HCT116 (cell line): Measurements from ENCODE around the gene TYW5. TPM values are rescaled to one million over a fixed set of nuclear protein-coding genes. Genes with fewer than 3 reads are reported as not detected.

Experiments used
- ATAC-seq: fragments of 200-7000 bp; cut with Tn5 transposase; 2 replicates; pipeline ENCODE4 v1.9.1; 2020; ENCODE audit warnings: mild to moderate bottlenecking, moderate library complexity
- BruUV-seq: library from RNA; stranded (reverse); fragments of 400-500 nt; replicated peaks from 2 replicates; lab custom pipeline; 2021; lab: Mats Ljungman, UMichigan
- CTCF ChIA-PET: fragments of 300-600 bp; sonication (Branson Sonifier 250); formaldehyde crosslinking; loops from one replicate; lab custom pipeline; 2021; ENCODE audit warnings: antibody characterized with exemption; lab: Charles Lee
- POLR2A ChIA-PET: fragments of 300-600, 350-600 bp; sonication (Branson Sonifier 250); formaldehyde crosslinking; loops from one replicate; lab custom pipeline; 2021; ENCODE audit warnings: antibody characterized with exemption; lab: Charles Lee
- RAD21 ChIA-PET, 2 experiments: fragments of 300-600 bp; sonication (Branson Sonifier 250); formaldehyde crosslinking; loops; one replicate each; lab custom pipeline; 2023; ENCODE audit warnings: low total read pairs in 2 of 2; ENCODE audit not compliant: uncharacterized antibody in 2 of 2, unreplicated experiment in 2 of 2, low non-redundant PET in 1 of 2; lab: Charles Lee
- DNase-seq: peaks from one replicate; pipeline ENCODE4 v3.0.0-alpha.2; 2010; ENCODE audit warnings: low read depth, low spot score
- H2AFZ ChIP-seq: fragments of 200-600 bp; shearing (Covaris generic), sonication (generic); 2 replicates; pipeline ENCODE4 v1.6.1; 2017; ENCODE audit warnings: low read depth, mixed run types, mixed read lengths, antibody characterized with exemption, low read length; ENCODE audit not compliant: poor library complexity, severe bottlenecking
- H3K27ac ChIP-seq: 2 replicates; pipeline ENCODE4 v1.5.1; 2012; ENCODE audit warnings: low read depth, low read length
- H3K27me3 ChIP-seq: fragments of 200-600 bp; sonication (generic); 2 replicates; pipeline ENCODE4 v1.6.1; 2016; ENCODE audit warnings: mixed run types, low read length, mixed read lengths; ENCODE audit not compliant: insufficient read depth
- H3K36me3 ChIP-seq, 2 experiments: fragments of 200-500 bp in 1 of 2; fragments of 200-600 bp in 1 of 2; sonication (Bioruptor generic) in 1 of 2; sonication (generic) in 1 of 2; 2 replicates each; pipeline versions ENCODE4 v1.5.1 to v1.6.1; 2014 to 2016; ENCODE audit warnings: low read length in 2 of 2, inconsistent platforms in 1 of 2, mixed read lengths in 1 of 2, mixed run types in 1 of 2; ENCODE audit not compliant: insufficient read depth in 2 of 2, control insufficient read depth in 1 of 2
- H3K4me1 ChIP-seq, 2 experiments: fragments of 200-600 bp in 1 of 2; sonication (generic) in 1 of 2; 2 replicates each; pipeline versions ENCODE4 v1.5.1 to v1.6.1; 2012 to 2017; ENCODE audit warnings: low read length in 2 of 2, inconsistent platforms in 1 of 2, mild to moderate bottlenecking in 1 of 2, mixed read lengths in 1 of 2, mixed run types in 1 of 2, moderate library complexity in 1 of 2; ENCODE audit not compliant: insufficient read depth in 2 of 2, control insufficient read depth in 1 of 2
- H3K4me2 ChIP-seq: fragments of 200-600 bp; sonication (generic); 2 replicates; pipeline ENCODE4 v1.6.1; 2017; ENCODE audit warnings: mixed run types, low read length, mixed read lengths
- H3K4me3 ChIP-seq, 2 experiments: fragments of 200-600 bp in 1 of 2; sonication (generic) in 1 of 2; replicated peaks in 1 of 2; 2 replicates each; pipeline ENCODE4 v1.5.1; 2011 to 2016; ENCODE audit warnings: low read length in 2 of 2, control low read depth in 1 of 2, low read depth in 1 of 2, mild to moderate bottlenecking in 1 of 2, mixed read lengths in 1 of 2, mixed run types in 1 of 2
- H3K79me2 ChIP-seq: fragments of 200-600 bp; sonication (generic); 2 replicates; pipeline ENCODE4 v1.6.1; 2017; ENCODE audit warnings: mild to moderate bottlenecking, mixed run types, low read length, moderate library complexity, mixed read lengths; ENCODE audit not compliant: insufficient read depth
- H3K9ac ChIP-seq: fragments of 200-600 bp; sonication (generic); 2 replicates; pipeline ENCODE4 v1.6.1; 2016; ENCODE audit warnings: low read length, mixed read lengths
- H3K9me2 ChIP-seq: fragments of 200-600 bp; sonication (generic), shearing (Covaris generic); 2 replicates; pipeline ENCODE4 v1.6.1; 2017; ENCODE audit warnings: mixed run types, mild to moderate bottlenecking, moderate library complexity; ENCODE audit not compliant: insufficient read depth
- H3K9me3 ChIP-seq, 2 experiments: fragments of 200-500 bp in 1 of 2; fragments of 200-600 bp in 1 of 2; sonication (Bioruptor generic) in 1 of 2; sonication (generic) in 1 of 2; 2 replicates each; pipeline ENCODE4 v1.6.1; 2014 to 2017; ENCODE audit warnings: low read length in 2 of 2, mixed read lengths in 2 of 2, inconsistent platforms in 1 of 2, low read depth in 1 of 2, mild to moderate bottlenecking in 1 of 2, mixed run types in 1 of 2, moderate library complexity in 1 of 2; ENCODE audit not compliant: control insufficient read depth in 1 of 2, insufficient read depth in 1 of 2
- H4K20me1 ChIP-seq: fragments of 200-600 bp; sonication (generic), shearing (Covaris generic); 2 replicates; pipeline ENCODE4 v1.6.1; 2017; ENCODE audit warnings: mixed run types, mild to moderate bottlenecking, moderate library complexity; ENCODE audit not compliant: insufficient read depth
- CBX3 ChIP-seq: IDR thresholded peaks from 2 replicates; pipeline ENCODE4 v1.6.1; 2012; ENCODE audit warnings: low read depth
- CEBPB ChIP-seq: IDR thresholded peaks from 2 replicates; pipeline ENCODE4 v1.6.1; 2012; ENCODE audit warnings: low read depth
- EGR1 ChIP-seq: IDR thresholded peaks from 2 replicates; pipeline ENCODE4 v1.6.1; 2012; ENCODE audit warnings: low read depth
- ELF1 ChIP-seq: IDR thresholded peaks from 2 replicates; pipeline ENCODE4 v1.6.1; 2012; ENCODE audit warnings: low read depth, borderline replicate concordance
- EZH2phosphoT487 ChIP-seq: fragments of 200-600 bp; IDR thresholded peaks from 2 replicates; pipeline ENCODE4 v1.6.1; 2018; ENCODE audit warnings: antibody characterized with exemption, borderline replicate concordance
- RAD21 ChIP-seq: IDR thresholded peaks from 2 replicates; pipeline ENCODE4 v1.6.1; 2012; ENCODE audit warnings: low read depth, mild to moderate bottlenecking
- SP1 ChIP-seq: IDR thresholded peaks from 2 replicates; pipeline ENCODE4 v1.6.1; 2012; ENCODE audit warnings: low read depth
- SRF ChIP-seq: IDR thresholded peaks from 2 replicates; pipeline ENCODE4 v1.6.1; 2012; ENCODE audit warnings: low read depth
- YY1 ChIP-seq: IDR thresholded peaks from 2 replicates; pipeline ENCODE4 v1.6.1; 2011; ENCODE audit warnings: low read length, low read depth, moderate library complexity, mild to moderate bottlenecking; ENCODE audit not compliant: insufficient replicate concordance; ENCODE audit errors: extremely low read depth
- ZFX ChIP-seq: fragments of 450-650 bp; IDR thresholded peaks from 2 replicates; pipeline ENCODE4 v1.6.1; 2017
- ZNF274 ChIP-seq: fragments of 200-500 bp; sonication (Bioruptor generic); IDR thresholded peaks from 2 replicates; pipeline ENCODE4 v1.6.1; 2014; ENCODE audit warnings: mild to moderate bottlenecking, low read depth, low read length, inconsistent platforms
- intact Hi-C: fragments of 100-400 bp; cut with micrococcal nuclease; formaldehyde crosslinking; loops from 2 replicates; pipeline ENCODE4 v1.10.0; 2022
- total RNA-seq: library from RNA; stranded (reverse); gene quantifications from one replicate; pipeline ENCODE4 v1.2.1, GENCODE V29; 2021; ENCODE audit not compliant: unreplicated experiment
- TF ChIP-seq, protein P1 (sequence below), 3 experiments: fragments of 200-600 bp in 1 of 3; sonication (generic) in 1 of 3; IDR thresholded peaks in 2 of 3; conservative IDR thresholded peaks in 1 of 3; 2 replicates each; pipeline ENCODE4 v1.5.1; 2012 to 2017; ENCODE audit warnings: low read depth in 2 of 3, low read length in 2 of 3, antibody characterized with exemption in 1 of 3, borderline replicate concordance in 1 of 3, control low read depth in 1 of 3, mild to moderate bottlenecking in 1 of 3, mixed read lengths in 1 of 3, mixed run types in 1 of 3, moderate library complexity in 1 of 3; ENCODE audit not compliant: insufficient read depth in 1 of 3
- TF ChIP-seq, protein P2 (sequence below): IDR thresholded peaks from 2 replicates; pipeline ENCODE4 v1.6.1; 2012

The TYW5 gene
- total RNA-seq, 1 experiment from 2014 or later: 7.7 TPM

DNA sequence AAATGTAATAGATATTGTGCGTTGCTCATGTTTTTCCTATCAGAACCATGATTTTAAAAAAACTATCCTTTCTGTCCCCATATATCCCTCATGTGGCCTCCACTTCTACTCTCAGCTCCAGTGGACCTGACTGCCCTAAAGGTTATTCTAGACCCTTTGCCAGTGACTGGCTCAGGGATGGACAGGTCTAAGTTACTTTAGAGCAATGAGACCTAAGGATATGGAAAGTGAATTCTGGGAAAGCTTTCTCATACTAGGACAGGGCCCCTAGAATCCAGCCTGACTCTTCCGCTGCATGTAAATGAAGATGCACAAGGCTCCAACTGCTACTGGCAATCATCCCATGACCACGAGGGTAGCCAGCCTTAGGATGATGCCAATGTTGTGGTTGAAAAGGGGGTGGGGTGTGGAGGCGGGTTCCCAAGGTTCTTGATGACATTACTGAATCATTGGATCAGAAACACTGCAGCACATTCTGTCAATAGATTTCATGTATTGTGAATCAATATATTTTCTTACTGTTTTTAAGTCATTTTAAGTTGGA lies 22.9 kb downstream of the TYW5 start:
- intact Hi-C loops: no loop called here
- POLR2A ChIA-PET: no interaction called here
- Histone ChIP-seq H2AFZ (no peak overlapping the region), H3K9ac (no peak overlapping the region), H3K4me3 (no peak overlapping the region), H3K27me3 (no peaks in the 10 kb centered on the region), H3K9me3 (no peaks in the 10 kb centered on the region), H4K20me1 (peaks cover 5% of the 10 kb centered on the region; the same call in 1 of the 2 replicates), H3K4me2 (no peak overlapping the region), H3K79me2 (peaks cover 49% of the 10 kb centered on the region), H3K36me3 (peaks cover 6 to 10% of the 10 kb centered on the region in 2 experiments), H3K4me1 (peaks cover 9 to 12% of the 10 kb centered on the region in 2 experiments; a peak in 3 of 4 replicates), H3K27ac (no peak overlapping the region), H3K9me2 (no peaks in the 10 kb centered on the region)
- no peak for TF ChIP-seq YY1
- no peak for TF ChIP-seq SP1
- TF ChIP-seq CBX3: no peak
- no peak for TF ChIP-seq ELF1
- TF ChIP-seq CEBPB: no peak
- TF ChIP-seq SRF: no peak
- no peak for TF ChIP-seq EGR1
- TF ChIP-seq, protein P1, sequence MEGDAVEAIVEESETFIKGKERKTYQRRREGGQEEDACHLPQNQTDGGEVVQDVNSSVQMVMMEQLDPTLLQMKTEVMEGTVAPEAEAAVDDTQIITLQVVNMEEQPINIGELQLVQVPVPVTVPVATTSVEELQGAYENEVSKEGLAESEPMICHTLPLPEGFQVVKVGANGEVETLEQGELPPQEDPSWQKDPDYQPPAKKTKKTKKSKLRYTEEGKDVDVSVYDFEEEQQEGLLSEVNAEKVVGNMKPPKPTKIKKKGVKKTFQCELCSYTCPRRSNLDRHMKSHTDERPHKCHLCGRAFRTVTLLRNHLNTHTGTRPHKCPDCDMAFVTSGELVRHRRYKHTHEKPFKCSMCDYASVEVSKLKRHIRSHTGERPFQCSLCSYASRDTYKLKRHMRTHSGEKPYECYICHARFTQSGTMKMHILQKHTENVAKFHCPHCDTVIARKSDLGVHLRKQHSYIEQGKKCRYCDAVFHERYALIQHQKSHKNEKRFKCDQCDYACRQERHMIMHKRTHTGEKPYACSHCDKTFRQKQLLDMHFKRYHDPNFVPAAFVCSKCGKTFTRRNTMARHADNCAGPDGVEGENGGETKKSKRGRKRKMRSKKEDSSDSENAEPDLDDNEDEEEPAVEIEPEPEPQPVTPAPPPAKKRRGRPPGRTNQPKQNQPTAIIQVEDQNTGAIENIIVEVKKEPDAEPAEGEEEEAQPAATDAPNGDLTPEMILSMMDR (IDR thresholded peaks at IDR 0.05 in 2 of 3, conservative IDR thresholded peaks at IDR 0.05 in 1 of 3; ENCODE audit: borderline replicate concordance in 1 of 3, insufficient read depth in 1 of 3, low read depth in 2 of 3, low read length in 2 of 3): no peak
- no peak for TF ChIP-seq EZH2phosphoT487
- TF ChIP-seq ZFX: no peak
- TF ChIP-seq, protein P2, sequence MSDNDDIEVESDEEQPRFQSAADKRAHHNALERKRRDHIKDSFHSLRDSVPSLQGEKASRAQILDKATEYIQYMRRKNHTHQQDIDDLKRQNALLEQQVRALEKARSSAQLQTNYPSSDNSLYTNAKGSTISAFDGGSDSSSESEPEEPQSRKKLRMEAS: no peak
- TF ChIP-seq RAD21: no peak
- no peak for TF ChIP-seq ZNF274
- BruUV-seq: no TSS peak
- ATAC-seq: peak; percentile 34; the same call in 1 of the 2 replicates
- CTCF ChIA-PET: no interaction called here
- no peak for DNase-seq
- RAD21 ChIA-PET: no interaction called here
